GM12878 (cell line): ENCODE measurements around the gene MN1. TPM values are rescaled to one million over a fixed set of nuclear protein-coding genes. Genes with fewer than 3 reads are reported as not detected.

Experiments
- ATAC-seq: fragments of 200-7000 bp; cut with Tn5 transposase; 3 replicates; pipeline ENCODE4 v1.9.1; 2020; ENCODE audit warnings: mild to moderate bottlenecking, moderate library complexity
- BruUV-seq: library from RNA; stranded (reverse); fragments of 400-500 nt; replicated peaks from 2 replicates; lab custom pipeline; 2021; lab: Mats Ljungman, UMichigan
- CTCF ChIA-PET: fragments of 300-600 bp; sonication (Branson Sonifier 250); formaldehyde crosslinking; extraction: SDS; loops from one replicate; lab custom pipeline; 2021; ENCODE audit warnings: inconsistent platforms; lab: Yijun Ruan, JAX
- POLR2A ChIA-PET: fragments of 350-600 bp; formaldehyde crosslinking; extraction: SDS; loops from one replicate; lab custom pipeline; 2021; ENCODE audit warnings: inconsistent platforms; lab: Charles Lee
- RAD21 ChIA-PET: fragments of 300-600 bp; sonication (Branson Sonifier 250); formaldehyde crosslinking; loops from one replicate; lab custom pipeline; 2023; ENCODE audit warnings: antibody characterized with exemption; ENCODE audit not compliant: unreplicated experiment; lab: Charles Lee
- SMC1A ChIA-PET: fragments of 300-600 bp; sonication (Branson Sonifier 250); formaldehyde crosslinking; loops from one replicate; lab custom pipeline; 2023; ENCODE audit not compliant: unreplicated experiment, uncharacterized antibody; lab: Charles Lee
- DNase-seq: peaks from one replicate; pipeline ENCODE4 v3.0.0-alpha.2; 2011; ENCODE audit warnings: low read depth, low spot score
- FAIRE-seq: peaks from 3 replicates; lab custom pipeline; 2011; peaks lifted over from hg19 to GRCh38; lab: Jason Lieb, UNC
- H2AFZ ChIP-seq: 2 replicates; pipeline ENCODE4 v1.6.0; 2011; ENCODE audit warnings: low read depth, low read length, control low read depth; ENCODE audit not compliant: control insufficient read depth
- H3K27ac ChIP-seq: 2 replicates; pipeline ENCODE4 v1.5.1; 2011; ENCODE audit warnings: control low read depth; ENCODE audit not compliant: control insufficient read depth, insufficient read depth
- H3K27me3 ChIP-seq, 2 experiments: replicated peaks in 1 of 2; 2 replicates each; pipeline versions ENCODE4 v1.6.0 to v1.6.1; 2011; ENCODE audit warnings: low read length in 1 of 2; ENCODE audit not compliant: control insufficient read depth in 2 of 2, insufficient read depth in 2 of 2
- H3K36me3 ChIP-seq, 2 experiments: 2 replicates each; pipeline ENCODE4 v1.5.1; 2011; ENCODE audit warnings: low read length in 1 of 2; ENCODE audit not compliant: control insufficient read depth in 2 of 2, insufficient read depth in 2 of 2
- H3K4me1 ChIP-seq: 2 replicates; pipeline ENCODE4 v1.6.1; 2011; ENCODE audit warnings: mild to moderate bottlenecking, low read length, moderate library complexity, mixed read lengths; ENCODE audit not compliant: control insufficient read depth, insufficient read depth
- H3K4me2 ChIP-seq: 2 replicates; pipeline ENCODE4 v1.6.0; 2011; ENCODE audit warnings: control low read depth; ENCODE audit not compliant: control insufficient read depth, insufficient read depth
- H3K4me3 ChIP-seq: fragments of 200-600 bp; sonication (generic); 2 replicates; pipeline ENCODE4 v1.5.1; 2016
- H3K79me2 ChIP-seq: 2 replicates; pipeline ENCODE4 v1.6.0; 2011; ENCODE audit warnings: low read length; ENCODE audit not compliant: control insufficient read depth, insufficient read depth
- H3K9ac ChIP-seq: 2 replicates; pipeline ENCODE4 v1.8.0; 2011; ENCODE audit warnings: low read length, control low read depth, mixed read lengths; ENCODE audit not compliant: control insufficient read depth, insufficient read depth
- H3K9me3 ChIP-seq: replicated peaks from 3 replicates; pipeline ENCODE4 v1.5.1; 2011; ENCODE audit warnings: mild to moderate bottlenecking, low read length; ENCODE audit not compliant: control insufficient read depth, insufficient read depth
- H4K20me1 ChIP-seq: 2 replicates; pipeline ENCODE4 v1.6.0; 2011; ENCODE audit not compliant: control insufficient read depth, insufficient read depth
- GABPA ChIP-seq: IDR thresholded peaks from 2 replicates; pipeline ENCODE4 v1.6.1; 2014; ENCODE audit warnings: antibody characterized with exemption, low read depth, mild to moderate bottlenecking, inconsistent platforms
- KLF5 ChIP-seq: fragments of 450-650 bp; IDR thresholded peaks from 2 replicates; pipeline ENCODE4 v1.6.1; 2014; ENCODE audit warnings: mild to moderate bottlenecking; ENCODE audit not compliant: partially characterized antibody
- LARP7 ChIP-seq: fragments of 450-650 bp; IDR thresholded peaks from 2 replicates; pipeline ENCODE4 v1.6.1; 2017; ENCODE audit warnings: mild to moderate bottlenecking
- MTA2 ChIP-seq: fragments of 450-650 bp; IDR thresholded peaks from 2 replicates; pipeline ENCODE4 v1.6.1; 2016; ENCODE audit warnings: low read depth, mild to moderate bottlenecking, moderate library complexity
- MYB ChIP-seq: fragments of 150-350 bp; IDR thresholded peaks from 2 replicates; pipeline ENCODE4 v1.6.1; 2014; ENCODE audit warnings: mild to moderate bottlenecking, low read depth, low read length, borderline replicate concordance
- ZZZ3 ChIP-seq: IDR thresholded peaks from 2 replicates; pipeline ENCODE4 v1.6.1; 2011; ENCODE audit warnings: low read depth; ENCODE audit not compliant: control insufficient read depth, insufficient read length
- WGBS: methylation state at CpG from one replicate; pipeline ENCODE4 v1.1.6; 2016; ENCODE audit warnings: low lambda C conversion rate; ENCODE audit not compliant: insufficient replicate concordance, insufficient coverage; ENCODE audit errors: missing lambda C conversion rate; 5-methylcytosine and 5-hydroxymethylcytosine counted together
- in situ Hi-C: fragments of 300-500 bp; cut with MboI; formaldehyde crosslinking; loops from 9 replicates; pipeline ENCODE4 v1.14.3; 2018; ENCODE audit warnings: mixed read lengths
- intact Hi-C: fragments of 100-400 bp; cut with micrococcal nuclease; formaldehyde crosslinking; loops from one replicate; pipeline ENCODE4 v1.14.2; 2022; ENCODE audit not compliant: unreplicated experiment
- polyA plus RNA-seq, 11 experiments: library from polyadenylated mRNA; depleted of rRNA in 4 of 11; unstranded in 6 of 11; stranded (reverse) in 5 of 11; fragments of >200 nt; fragmentation: Nextera tagmentation in 4 of 11; fragmentation: Illumina TruSeq in 1 of 11; extraction: Ambion mirVana in 4 of 11; extraction: Trizol in 1 of 11; gene quantifications; 1 replicate in 1 of 11; 2 replicates in 10 of 11; pipeline versions ENCODE4 v1.2.1 to v1.2.3, GENCODE V29; 2011 to 2016; ENCODE audit warnings: inconsistent platforms in 2 of 11, missing spikeins in 2 of 11, low read depth in 1 of 11
- total RNA-seq, 4 experiments: library from RNA; depleted of rRNA in 3 of 4; stranded (reverse); fragments of >200 nt in 3 of 4; fragmentation: Illumina TruSeq in 1 of 4; extraction: Trizol in 1 of 4; gene quantifications; 2 replicates each; pipeline versions ENCODE4 v1.2.1 to v1.2.3, GENCODE V29; 2013 to 2021
- TF ChIP-seq, protein P1 (sequence below): fragments of 450-650 bp; formaldehyde crosslinking; IDR thresholded peaks from 2 replicates; pipeline ENCODE4 v1.4.0; 2020; ENCODE audit warnings: mild to moderate bottlenecking, moderate library complexity

Gene MN1
- total and polyA plus RNA-seq, 10 of the 15 experiments (the other 5 are each of a cell fraction or from before 2014, with no cell fraction given), result under 0.01 to 0.24 (median 0.03) TPM; not detected in 3

DNA sequence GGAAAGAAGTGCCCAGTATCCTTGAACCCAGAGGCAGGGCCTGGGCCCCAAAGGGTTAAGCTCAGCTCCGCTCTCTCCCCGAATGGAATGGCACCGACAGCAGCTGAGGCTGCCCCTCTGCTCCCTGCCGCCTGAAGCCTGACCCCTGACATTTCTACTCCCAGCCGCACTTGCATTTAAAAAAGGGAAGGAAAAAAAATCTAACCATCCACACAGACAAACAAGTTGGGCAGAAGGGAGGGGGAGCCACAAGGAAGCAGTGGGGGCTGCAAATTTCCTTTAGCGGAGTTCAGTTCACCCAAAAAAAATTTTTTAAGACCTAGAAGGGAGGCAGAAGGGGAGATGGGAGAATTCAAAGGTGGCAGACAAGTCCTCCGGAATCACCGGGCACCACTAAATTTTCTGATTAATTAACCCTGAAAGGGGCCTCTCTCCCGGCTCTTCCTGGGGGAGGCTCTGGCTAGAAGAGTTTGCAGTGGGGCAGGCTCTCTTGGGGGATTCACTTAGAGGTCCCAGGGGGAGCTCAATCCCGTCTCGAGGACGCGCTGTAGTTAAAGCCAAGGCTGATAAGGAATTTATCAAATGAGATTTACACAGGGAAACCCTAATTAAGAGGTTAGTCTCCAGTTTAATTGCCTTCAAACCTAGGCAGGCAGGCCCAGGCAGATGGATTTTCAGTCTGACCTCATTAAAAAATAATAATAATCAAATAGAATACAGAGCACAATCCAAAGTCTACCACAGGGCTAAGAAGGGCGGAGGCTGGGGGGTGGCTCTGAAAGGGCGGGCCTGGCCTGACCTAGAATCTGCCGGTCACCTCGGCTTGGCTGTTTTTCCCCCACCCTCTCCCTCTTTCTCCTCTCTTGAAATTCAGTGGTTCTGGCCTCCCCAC is 25.6 kb downstream of the MN1 start:
- FAIRE-seq (no peak), ATAC-seq (no peak), DNase-seq (no peak)
- Histone ChIP-seq H3K9ac (no peak overlapping the region), H3K4me3 (no peak overlapping the region), H3K9me3 (no peaks in the 10 kb centered on the region), H3K27ac (no peak overlapping the region), H2AFZ (no peak overlapping the region), H3K27me3 (no peaks in the 10 kb centered on the region; a peak in 3 of 4 replicates), H3K4me1 (no peaks in the 10 kb centered on the region), H3K79me2 (no peaks in the 10 kb centered on the region), H3K36me3 (no peaks in the 10 kb centered on the region), H4K20me1 (no peaks in the 10 kb centered on the region), H3K4me2 (no peak overlapping the region)
- intact Hi-C loops (no loop called here), in situ Hi-C loops (no loop called here)
- ChIA-PET RAD21 (no interaction called here), SMC1A (no interaction called here), CTCF (no interaction called here), POLR2A (no interaction called here)
- 22% methylated on average over 17 of the region's 17 CpGs for WGBS
- TF ChIP-seq LARP7, result no peak
- no TSS peak for BruUV-seq

DNA sequence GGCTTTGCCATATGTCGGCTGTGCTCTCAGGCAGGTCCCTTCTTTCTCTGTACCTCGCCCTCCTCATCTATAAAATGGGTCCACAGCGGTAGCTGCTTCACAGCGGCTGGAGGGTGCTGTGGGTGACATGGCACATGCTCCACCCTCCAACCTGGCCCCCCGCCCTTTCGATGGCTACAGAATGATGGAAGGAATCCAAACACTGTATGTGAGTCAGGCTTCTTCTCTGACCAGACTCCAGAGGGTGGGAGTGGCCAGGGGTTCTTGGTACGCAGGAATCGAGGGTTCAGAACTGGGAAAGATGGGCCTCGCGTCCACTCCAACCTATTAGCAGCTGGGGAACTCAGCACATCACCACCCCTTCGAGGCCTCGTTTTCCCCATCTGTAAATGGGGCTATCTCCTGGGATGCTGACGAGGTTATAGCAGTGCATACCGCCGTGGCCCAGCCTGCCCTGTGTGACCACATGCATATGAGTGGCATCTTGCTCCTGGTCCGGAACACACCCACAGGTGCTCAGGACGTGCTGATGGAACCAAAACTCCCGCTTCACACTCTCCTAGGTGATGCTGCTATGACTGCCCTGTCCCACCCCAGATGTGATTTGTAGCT is 26.4 kb downstream of the MN1 start:
- H3K9ac ChIP-seq, result no peak overlapping the region
- DNase-seq, result no peak
- BruUV-seq, result no TSS peak
- H4K20me1 ChIP-seq, result no peaks in the 10 kb centered on the region
- H3K36me3 ChIP-seq, result no peaks in the 10 kb centered on the region
- no peaks in the 10 kb centered on the region for H3K4me1 ChIP-seq
- no peak overlapping the region for H2AFZ ChIP-seq
- POLR2A ChIA-PET, result no interaction called here
- no peaks in the 10 kb centered on the region for H3K9me3 ChIP-seq
- SMC1A ChIA-PET, result no interaction called here
- H3K79me2 ChIP-seq, result no peaks in the 10 kb centered on the region
- FAIRE-seq, result no peak
- RAD21 ChIA-PET, result no interaction called here
- no peak for ATAC-seq
- 37% methylated on average over 18 of the region's 18 CpGs for WGBS
- in situ Hi-C loops (no loop called here), intact Hi-C loops (no loop called here)
- no peak overlapping the region for H3K4me3 ChIP-seq
- H3K27me3 ChIP-seq, result no peaks in the 10 kb centered on the region; a peak in 3 of 4 replicates
- H3K4me2 ChIP-seq, result no peak overlapping the region
- no peak overlapping the region for H3K27ac ChIP-seq
- TF ChIP-seq MTA2 (no peak), MYB (no peak), GABPA (no peak), KLF5 (no peak), ZZZ3 (no peak)
- TF ChIP-seq, protein P1, sequence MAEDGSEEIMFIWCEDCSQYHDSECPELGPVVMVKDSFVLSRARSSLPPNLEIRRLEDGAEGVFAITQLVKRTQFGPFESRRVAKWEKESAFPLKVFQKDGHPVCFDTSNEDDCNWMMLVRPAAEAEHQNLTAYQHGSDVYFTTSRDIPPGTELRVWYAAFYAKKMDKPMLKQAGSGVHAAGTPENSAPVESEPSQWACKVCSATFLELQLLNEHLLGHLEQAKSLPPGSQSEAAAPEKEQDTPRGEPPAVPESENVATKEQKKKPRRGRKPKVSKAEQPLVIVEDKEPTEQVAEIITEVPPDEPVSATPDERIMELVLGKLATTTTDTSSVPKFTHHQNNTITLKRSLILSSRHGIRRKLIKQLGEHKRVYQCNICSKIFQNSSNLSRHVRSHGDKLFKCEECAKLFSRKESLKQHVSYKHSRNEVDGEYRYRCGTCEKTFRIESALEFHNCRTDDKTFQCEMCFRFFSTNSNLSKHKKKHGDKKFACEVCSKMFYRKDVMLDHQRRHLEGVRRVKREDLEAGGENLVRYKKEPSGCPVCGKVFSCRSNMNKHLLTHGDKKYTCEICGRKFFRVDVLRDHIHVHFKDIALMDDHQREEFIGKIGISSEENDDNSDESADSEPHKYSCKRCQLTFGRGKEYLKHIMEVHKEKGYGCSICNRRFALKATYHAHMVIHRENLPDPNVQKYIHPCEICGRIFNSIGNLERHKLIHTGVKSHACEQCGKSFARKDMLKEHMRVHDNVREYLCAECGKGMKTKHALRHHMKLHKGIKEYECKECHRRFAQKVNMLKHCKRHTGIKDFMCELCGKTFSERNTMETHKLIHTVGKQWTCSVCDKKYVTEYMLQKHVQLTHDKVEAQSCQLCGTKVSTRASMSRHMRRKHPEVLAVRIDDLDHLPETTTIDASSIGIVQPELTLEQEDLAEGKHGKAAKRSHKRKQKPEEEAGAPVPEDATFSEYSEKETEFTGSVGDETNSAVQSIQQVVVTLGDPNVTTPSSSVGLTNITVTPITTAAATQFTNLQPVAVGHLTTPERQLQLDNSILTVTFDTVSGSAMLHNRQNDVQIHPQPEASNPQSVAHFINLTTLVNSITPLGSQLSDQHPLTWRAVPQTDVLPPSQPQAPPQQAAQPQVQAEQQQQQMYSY, result no peak
- CTCF ChIA-PET, result no interaction called here
